A549 treated with dexamethasone at 1 μM for 4 hours (cell line): ENCODE data around the gene TMEM245. TPM values are rescaled to one million over a fixed set of nuclear protein-coding genes. Genes with fewer than 3 reads are reported as not detected.

Experiments used
- total RNA-seq: library from RNA; stranded (reverse); fragments of 200-300 nt; extraction: Qiagen RNA extraction; gene quantifications from 5 replicates; pipeline ENCODE4 v1.2.3, GENCODE V29; 2022

TMEM245 gene
- total RNA-seq: 43.0 to 75.4 TPM (median 69.5 TPM) in 5 replicates

GRCh38 chr9:109119439-109120203 is at the start of gene TMEM245:
Gene TMEM245 (minus strand): TSS chr9:109119947. CDS start chr9:109119913, 34 bp downstream.

GRCh38 chr9:109166771-109167601 is 47.2 kb upstream of the TMEM245 start, which contains the start of gene FRRS1L:
Gene FRRS1L (minus strand): TSS chr9:109167249. CDS start chr9:109167138, 111 bp downstream.

GRCh38 chr9:109012876-109013678 is 106.7 kb downstream of the TMEM245 start, which contains the start of gene CTNNAL1:
Gene CTNNAL1 (minus strand): TSS chr9:109013499. CDS start chr9:109013442, 57 bp downstream.

Other genes starting within 250 kb of the TMEM245 start
- 23.4 to 26.5 TPM (median 24.5 TPM) in 5 replicates for gene ELP1, start 185.8 kb downstream of the TMEM245 start, total RNA-seq
- 21.7 to 23.7 TPM (median 21.9 TPM) in 5 replicates for gene ABITRAM, start 185.5 kb downstream of the TMEM245 start, total RNA-seq
- 48.0 to 58.4 TPM (median 52.7 TPM) in 5 replicates for gene CTNNAL1, start 106.4 kb downstream of the TMEM245 start, total RNA-seq
- 0.06 to 0.26 TPM (median 0.22 TPM) in 5 replicates for gene FRRS1L, start 47.3 kb upstream of the TMEM245 start, total RNA-seq
- 24.6 to 33.9 TPM (median 32.2 TPM) in 5 replicates for gene EPB41L4B, start 201.1 kb upstream of the TMEM245 start, total RNA-seq